Keratinocyte (primary cell): ENCODE results near the gene DOK6. TPM values are rescaled to one million over a fixed set of nuclear protein-coding genes. Genes with fewer than 3 reads are reported as not detected.

Experiments
- DNase-seq: peaks from one replicate; pipeline ENCODE4 v3.0.0-alpha.2; 2011; ENCODE audit warnings: low read depth, missing footprints, low spot score
- FAIRE-seq: peaks from 2 replicates; lab custom pipeline; 2011; peaks lifted over from hg19 to GRCh38; lab: Jason Lieb, UNC
- H2AFZ ChIP-seq: 2 replicates; pipeline ENCODE4 v1.6.0; 2012; ENCODE audit warnings: low read length, control low read depth, inconsistent platforms; ENCODE audit not compliant: control insufficient read depth
- H3K27ac ChIP-seq: 2 replicates; pipeline ENCODE4 v1.5.1; 2011; ENCODE audit warnings: low read length; ENCODE audit not compliant: control insufficient read depth, insufficient read depth
- H3K27me3 ChIP-seq: 3 replicates; pipeline ENCODE4 v1.6.0; 2011; ENCODE audit warnings: low read length; ENCODE audit not compliant: control insufficient read depth, insufficient read depth; ENCODE audit errors: extremely low read depth
- H3K36me3 ChIP-seq, 2 experiments: 2 replicates in 1 of 2; 3 replicates in 1 of 2; pipeline ENCODE4 v1.5.1; 2011; ENCODE audit warnings: low read length in 2 of 2, mild to moderate bottlenecking in 1 of 2; ENCODE audit not compliant: control insufficient read depth in 2 of 2, insufficient read depth in 2 of 2; ENCODE audit errors: extremely low read depth in 1 of 2
- H3K4me1 ChIP-seq: 3 replicates; pipeline ENCODE4 v1.5.1; 2011; ENCODE audit warnings: low read length; ENCODE audit not compliant: control insufficient read depth, insufficient read depth; ENCODE audit errors: extremely low read depth
- H3K4me2 ChIP-seq: 3 replicates; pipeline ENCODE4 v1.6.0; 2011; ENCODE audit warnings: low read depth, low read length; ENCODE audit not compliant: control insufficient read depth, insufficient read depth; ENCODE audit errors: extremely low read depth
- H3K4me3 ChIP-seq, 3 experiments: fragments of 200-600 bp in 1 of 3; sonication (generic) in 1 of 3; 2 replicates in 2 of 3; 3 replicates in 1 of 3; pipeline ENCODE4 v1.5.1; 2011 to 2016; ENCODE audit warnings: low read length in 3 of 3, mild to moderate bottlenecking in 3 of 3, control low read depth in 2 of 3, inconsistent platforms in 1 of 3, low read depth in 1 of 3, mixed read lengths in 1 of 3, mixed run types in 1 of 3, moderate library complexity in 1 of 3; ENCODE audit not compliant: control insufficient read depth in 2 of 3, insufficient read depth in 2 of 3; ENCODE audit errors: extremely low read depth in 1 of 3
- H3K79me2 ChIP-seq: 2 replicates; pipeline ENCODE4 v1.6.0; 2012; ENCODE audit warnings: low read length; ENCODE audit not compliant: control insufficient read depth, insufficient read depth
- H3K9ac ChIP-seq: 3 replicates; pipeline ENCODE4 v1.6.0; 2011; ENCODE audit warnings: low read length; ENCODE audit not compliant: control insufficient read depth, insufficient read depth; ENCODE audit errors: extremely low read depth
- H3K9me1 ChIP-seq: 3 replicates; pipeline ENCODE4 v1.6.0; 2011; ENCODE audit warnings: low read length; ENCODE audit not compliant: control insufficient read depth, insufficient read depth; ENCODE audit errors: extremely low read depth
- H3K9me3 ChIP-seq: 2 replicates; pipeline ENCODE4 v1.5.1; 2012; ENCODE audit warnings: low read depth, low read length; ENCODE audit not compliant: control insufficient read depth
- H4K20me1 ChIP-seq: 3 replicates; pipeline ENCODE4 v1.6.0; 2011; ENCODE audit warnings: low read length; ENCODE audit not compliant: control insufficient read depth, insufficient read depth; ENCODE audit errors: extremely low read depth
- EZH2 ChIP-seq: IDR thresholded peaks from one replicate; pipeline ENCODE4 v1.6.1; 2012; ENCODE audit warnings: inconsistent platforms, mild to moderate bottlenecking, low read length, moderate library complexity
- dilution Hi-C: fragments of 300-500 bp; cut with MboI; formaldehyde crosslinking; loops from one replicate; pipeline ENCODE4 v1.7.0; 2020; ENCODE audit warnings: low sequenced_read_pairs; ENCODE audit not compliant: extremely low pct_ligation_motif_present
- polyA plus RNA-seq, 5 experiments: library from polyadenylated mRNA; depleted of rRNA in 3 of 5; stranded (reverse) in 3 of 5; stranded (forward) in 1 of 5; unstranded in 1 of 5; fragments of >200 nt; gene quantifications; 1 replicate in 1 of 5; 2 replicates in 3 of 5; 3 replicates in 1 of 5; pipeline versions ENCODE4 v1.2.1 to v1.2.3, GENCODE V29; 2011 to 2012; ENCODE audit warnings: missing spikeins in 2 of 5, low read depth in 1 of 5, low replicate concordance in 1 of 5
- TF ChIP-seq, protein P1 (sequence below), 3 experiments: IDR thresholded peaks in 1 of 3; conservative IDR thresholded peaks in 1 of 3; optimal IDR thresholded peaks in 1 of 3; 2 replicates in 2 of 3; 3 replicates in 1 of 3; pipeline versions ENCODE3 to v1.5.1; 2011; ENCODE audit warnings: low read length in 3 of 3, mild to moderate bottlenecking in 3 of 3, moderate library complexity in 2 of 3, control low read depth in 1 of 3, inconsistent platforms in 1 of 3; ENCODE audit not compliant: insufficient read depth in 2 of 3; ENCODE audit errors: extremely low read depth in 1 of 3

DOK6 gene
- polyA plus RNA-seq, 1 donor (not counting 4 experiments of a cell fraction or from before 2014, with no cell fraction given): not detected

DNA sequence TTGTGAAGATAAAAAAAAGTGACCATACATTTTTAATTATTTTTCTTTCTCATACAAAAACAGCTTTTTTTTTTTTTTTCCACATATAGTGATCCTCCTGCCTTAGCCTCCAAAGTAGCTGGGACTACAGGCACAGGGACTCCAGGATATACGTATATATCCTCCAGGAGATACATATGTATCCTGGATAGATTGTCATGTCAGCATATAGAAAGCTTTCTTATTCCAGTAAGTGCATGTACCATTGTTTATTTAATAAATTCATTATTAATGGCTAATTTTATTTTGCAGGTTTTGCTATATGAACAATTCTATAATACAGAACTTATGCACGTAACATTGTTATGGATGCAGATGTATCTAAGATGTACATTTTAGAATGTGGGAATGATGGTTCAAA is 138.7 kb downstream of the DOK6 start:
- Histone ChIP-seq H2AFZ (no peak overlapping the region), H3K27me3 (no peaks in the 10 kb centered on the region), H3K79me2 (no peaks in the 10 kb centered on the region), H3K9me1 (no peaks in the 10 kb centered on the region), H3K4me2 (no peak overlapping the region), H3K27ac (no peak overlapping the region), H3K4me1 (no peaks in the 10 kb centered on the region), H4K20me1 (no peaks in the 10 kb centered on the region), H3K9ac (no peak overlapping the region), H3K4me3 (no peak overlapping the region), H3K9me3 (no peaks in the 10 kb centered on the region), H3K36me3 (no peaks in the 10 kb centered on the region)
- dilution Hi-C loops: no loop called here
- no peak for FAIRE-seq
- no peak for DNase-seq
- TF ChIP-seq, protein P1, sequence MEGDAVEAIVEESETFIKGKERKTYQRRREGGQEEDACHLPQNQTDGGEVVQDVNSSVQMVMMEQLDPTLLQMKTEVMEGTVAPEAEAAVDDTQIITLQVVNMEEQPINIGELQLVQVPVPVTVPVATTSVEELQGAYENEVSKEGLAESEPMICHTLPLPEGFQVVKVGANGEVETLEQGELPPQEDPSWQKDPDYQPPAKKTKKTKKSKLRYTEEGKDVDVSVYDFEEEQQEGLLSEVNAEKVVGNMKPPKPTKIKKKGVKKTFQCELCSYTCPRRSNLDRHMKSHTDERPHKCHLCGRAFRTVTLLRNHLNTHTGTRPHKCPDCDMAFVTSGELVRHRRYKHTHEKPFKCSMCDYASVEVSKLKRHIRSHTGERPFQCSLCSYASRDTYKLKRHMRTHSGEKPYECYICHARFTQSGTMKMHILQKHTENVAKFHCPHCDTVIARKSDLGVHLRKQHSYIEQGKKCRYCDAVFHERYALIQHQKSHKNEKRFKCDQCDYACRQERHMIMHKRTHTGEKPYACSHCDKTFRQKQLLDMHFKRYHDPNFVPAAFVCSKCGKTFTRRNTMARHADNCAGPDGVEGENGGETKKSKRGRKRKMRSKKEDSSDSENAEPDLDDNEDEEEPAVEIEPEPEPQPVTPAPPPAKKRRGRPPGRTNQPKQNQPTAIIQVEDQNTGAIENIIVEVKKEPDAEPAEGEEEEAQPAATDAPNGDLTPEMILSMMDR (optimal IDR thresholded peaks at IDR 0.05 in 1 of 3, IDR thresholded peaks at IDR 0.05 in 1 of 3, conservative IDR thresholded peaks at IDR 0.05 in 1 of 3; ENCODE audit: extremely low read depth in 1 of 3, insufficient read depth in 2 of 3, low read length in 3 of 3): no peak
- TF ChIP-seq EZH2: no peak

DNA sequence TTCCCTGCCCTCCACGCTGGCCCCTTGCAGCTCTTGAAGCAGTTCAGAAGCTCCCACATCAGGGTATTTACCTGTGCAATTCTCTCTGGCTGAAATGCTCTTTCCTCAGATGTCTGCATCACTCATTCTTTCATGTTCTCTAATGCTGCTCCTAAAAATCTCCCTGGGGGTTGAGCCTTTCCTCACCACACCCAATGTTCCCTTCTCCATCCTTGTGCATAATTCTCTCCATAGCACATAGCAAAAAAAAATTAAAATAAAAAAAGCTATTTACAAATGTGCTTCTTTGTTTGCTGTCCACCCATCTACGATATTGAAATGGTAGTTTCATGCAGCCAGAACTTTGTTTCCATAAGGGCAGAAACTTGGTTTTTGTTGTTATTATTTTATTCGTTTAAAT is 155.5 kb downstream of the DOK6 start:
- dilution Hi-C loops: no loop called here
- no peaks in the 10 kb centered on the region for H3K9me1 ChIP-seq
- no peaks in the 10 kb centered on the region for H3K4me1 ChIP-seq
- no peak overlapping the region for H3K27ac ChIP-seq
- no peak overlapping the region for H3K9ac ChIP-seq
- no peaks in the 10 kb centered on the region for H3K79me2 ChIP-seq
- H3K4me2 ChIP-seq: no peak overlapping the region
- FAIRE-seq (no peak), DNase-seq (no peak)
- no peak overlapping the region for H2AFZ ChIP-seq
- no peak overlapping the region for H3K4me3 ChIP-seq
- no peak for TF ChIP-seq EZH2
- TF ChIP-seq, protein P1 (optimal IDR thresholded peaks at IDR 0.05 in 1 of 3, IDR thresholded peaks at IDR 0.05 in 1 of 3, conservative IDR thresholded peaks at IDR 0.05 in 1 of 3; ENCODE audit: extremely low read depth in 1 of 3, insufficient read depth in 2 of 3, low read length in 3 of 3): no peak
- H3K36me3 ChIP-seq: no peaks in the 10 kb centered on the region
- no peaks in the 10 kb centered on the region for H4K20me1 ChIP-seq
- H3K27me3 ChIP-seq: no peaks in the 10 kb centered on the region
- no peaks in the 10 kb centered on the region for H3K9me3 ChIP-seq
